GM18520 (cell line): ENCODE results near the gene CYP2W1.

Experiments used
- ATAC-seq: cut with Tn5 transposase; IDR thresholded peaks from one replicate; pipeline ENCODE4 v1.9.1; 2021; ENCODE audit not compliant: unreplicated experiment

The CYP2W1 gene

GRCh38 chr7:1013581-1013980 is 30.6 kb downstream of the CYP2W1 start:
- no peak for ATAC-seq

GRCh38 chr7:1014681-1015080 is 31.7 kb downstream of the CYP2W1 start:
- ATAC-seq, result no peak

- ATAC-seq, result no peak
Measured at GRCh38 chr7:1015196-1016121, 32.5 kb downstream of the CYP2W1 start.

GRCh38 chr7:1016577-1017531 is 33.9 kb downstream of the CYP2W1 start:
- no peak for ATAC-seq

- ATAC-seq, result no peak
Measured at GRCh38 chr7:1017586-1018333, 34.8 kb downstream of the CYP2W1 start.

GRCh38 chr7:1018334-1018695 is 35.3 kb downstream of the CYP2W1 start:
- no peak for ATAC-seq

- ATAC-seq, result no peak
Measured at GRCh38 chr7:1019255-1019785, 36.3 kb downstream of the CYP2W1 start.

GRCh38 chr7:1019789-1020610 is 37.0 kb downstream of the CYP2W1 start:
- ATAC-seq, result no peak

- ATAC-seq, result no peak
Measured at GRCh38 chr7:1020849-1021251, 37.9 kb downstream of the CYP2W1 start.

- ATAC-seq, result no peak
Measured at GRCh38 chr7:1021366-1021765, 38.4 kb downstream of the CYP2W1 start.

GRCh38 chr7:1021931-1022330 is 39.0 kb downstream of the CYP2W1 start:
- no peak for ATAC-seq

- ATAC-seq, result no peak
Measured at GRCh38 chr7:1022356-1022755, 39.4 kb downstream of the CYP2W1 start.

- no peak for ATAC-seq
Measured at GRCh38 chr7:1022801-1023465, 40.0 kb downstream of the CYP2W1 start.

GRCh38 chr7:1024331-1024841 is 41.4 kb downstream of the CYP2W1 start:
- peak; percentile 36 for ATAC-seq

- no peak for ATAC-seq
Measured at GRCh38 chr7:1024876-1025742, 42.1 kb downstream of the CYP2W1 start.

GRCh38 chr7:1025743-1026581 is 43.0 kb downstream of the CYP2W1 start:
- no peak for ATAC-seq

GRCh38 chr7:1026721-1027161 is 43.8 kb downstream of the CYP2W1 start:
- no peak for ATAC-seq
